Mucosa of stomach (tissue), 1 donor: ENCODE data around the gene MAN2A1.

ENCODE experiments used
- H3K27me3 ChIP-seq: one replicate; pipeline ENCODE4 v1.7.0; 2013; ENCODE audit warnings: mild to moderate bottlenecking, low read length; ENCODE audit not compliant: control insufficient read depth, insufficient read depth
- H3K36me3 ChIP-seq: one replicate; pipeline ENCODE4 v1.7.0; 2013; ENCODE audit warnings: low read length; ENCODE audit not compliant: control insufficient read depth, insufficient read depth
- H3K4me1 ChIP-seq: one replicate; pipeline ENCODE4 v1.7.0; 2013; ENCODE audit warnings: mild to moderate bottlenecking, low read length; ENCODE audit not compliant: control insufficient read depth, insufficient read depth
- H3K4me3 ChIP-seq: one replicate; pipeline ENCODE4 v1.7.0; 2013; ENCODE audit warnings: low read length
- H3K9ac ChIP-seq: one replicate; pipeline ENCODE4 v1.7.0; 2013; ENCODE audit warnings: mild to moderate bottlenecking, low read length, moderate library complexity
- H3K9me3 ChIP-seq: one replicate; pipeline ENCODE4 v1.7.0; 2013; ENCODE audit warnings: mild to moderate bottlenecking, low read length, moderate library complexity; ENCODE audit not compliant: control insufficient read depth
- donor health status: Pancreatic carcinoma.

The MAN2A1 gene

DNA sequence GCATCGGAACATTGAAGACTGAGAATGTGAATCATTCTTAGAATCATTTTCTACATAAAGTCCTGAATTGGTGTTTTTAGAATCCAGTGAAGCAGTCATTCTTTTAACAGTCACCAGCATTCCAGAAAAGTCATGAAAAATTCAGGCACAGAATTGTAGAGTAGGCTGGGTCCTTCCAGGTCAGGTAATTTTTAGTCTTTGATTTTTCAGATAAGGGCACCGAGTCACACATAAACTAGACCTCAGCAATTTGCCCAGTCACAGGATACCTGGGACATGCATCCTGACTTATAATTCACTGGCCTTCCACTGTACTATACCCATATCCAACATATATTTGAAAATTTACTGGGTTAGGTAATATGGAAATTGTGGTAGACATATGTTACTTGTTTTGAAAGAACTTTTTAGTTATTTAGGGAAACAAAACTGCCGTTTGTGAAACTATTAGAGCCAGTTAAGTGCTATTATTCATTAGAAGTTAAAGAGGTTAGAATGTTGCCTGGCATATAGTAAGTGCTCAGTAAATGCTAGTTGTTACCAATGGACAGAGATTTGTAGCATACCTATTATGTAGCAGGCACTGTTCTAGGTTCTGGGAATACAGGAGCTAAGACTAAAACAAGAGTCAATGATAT lies 10.9 kb downstream of the MAN2A1 start:
- Histone ChIP-seq H3K4me3 (no peak overlapping the region), H3K36me3 (no peaks in the 10 kb centered on the region), H3K4me1 (peaks cover 21% of the 10 kb centered on the region)

DNA sequence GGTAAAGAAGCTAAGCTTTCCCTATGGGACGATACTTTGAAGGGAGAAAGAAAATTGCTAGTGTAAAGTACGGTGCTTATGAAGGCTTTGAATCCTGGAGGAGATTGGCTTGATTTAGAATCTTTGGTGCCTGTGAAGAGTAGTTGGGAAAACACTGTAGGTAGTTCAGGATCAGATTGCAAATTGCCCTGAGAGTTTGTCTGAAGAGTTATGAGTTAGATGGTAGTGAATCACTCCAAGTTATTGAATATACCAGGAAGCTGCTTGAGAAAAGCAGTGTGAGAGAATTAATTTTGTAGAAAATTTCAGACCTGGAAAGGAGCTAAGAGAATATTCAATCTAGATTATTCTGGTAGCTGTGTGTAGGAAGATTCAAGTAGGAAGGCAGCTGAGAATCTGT lies 11.5 kb downstream of the MAN2A1 start:
- Histone ChIP-seq H3K9ac (no peak overlapping the region), H3K4me1 (peaks cover 23% of the 10 kb centered on the region), H3K4me3 (no peak overlapping the region)

More for the DNA sequence above, 10.9 kb downstream of the MAN2A1 start:
- Histone ChIP-seq H3K9ac (no peak overlapping the region), H3K9me3 (no peaks in the 10 kb centered on the region), H3K27me3 (no peaks in the 10 kb centered on the region)

DNA sequence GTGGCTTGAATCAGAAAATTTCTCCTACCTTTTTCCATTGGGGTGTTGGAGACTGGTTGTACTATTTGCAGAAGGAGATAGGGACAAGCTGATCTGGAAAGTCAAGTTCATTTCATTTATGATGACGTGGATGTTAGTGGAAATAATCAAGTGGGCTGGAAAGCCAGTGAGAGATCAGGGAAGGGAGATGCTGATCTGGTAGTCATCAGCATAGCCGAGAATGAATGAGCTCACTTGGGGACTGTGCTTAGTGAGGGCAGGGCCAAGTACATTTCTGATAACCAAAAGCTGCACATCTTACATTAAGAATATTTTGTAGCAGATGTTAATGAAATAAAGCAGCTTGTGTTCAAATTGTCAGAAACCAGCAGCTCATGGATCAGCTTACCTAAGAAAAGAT lies 12.1 kb downstream of the MAN2A1 start:
- Histone ChIP-seq H3K4me3 (no peak overlapping the region), H3K9me3 (no peaks in the 10 kb centered on the region), H3K4me1 (peaks cover 26% of the 10 kb centered on the region), H3K36me3 (no peaks in the 10 kb centered on the region), H3K9ac (no peak overlapping the region), H3K27me3 (no peaks in the 10 kb centered on the region)

More for the DNA sequence above, 11.5 kb downstream of the MAN2A1 start:
- no peaks in the 10 kb centered on the region for H3K9me3 ChIP-seq
- no peaks in the 10 kb centered on the region for H3K27me3 ChIP-seq
- no peaks in the 10 kb centered on the region for H3K36me3 ChIP-seq

DNA sequence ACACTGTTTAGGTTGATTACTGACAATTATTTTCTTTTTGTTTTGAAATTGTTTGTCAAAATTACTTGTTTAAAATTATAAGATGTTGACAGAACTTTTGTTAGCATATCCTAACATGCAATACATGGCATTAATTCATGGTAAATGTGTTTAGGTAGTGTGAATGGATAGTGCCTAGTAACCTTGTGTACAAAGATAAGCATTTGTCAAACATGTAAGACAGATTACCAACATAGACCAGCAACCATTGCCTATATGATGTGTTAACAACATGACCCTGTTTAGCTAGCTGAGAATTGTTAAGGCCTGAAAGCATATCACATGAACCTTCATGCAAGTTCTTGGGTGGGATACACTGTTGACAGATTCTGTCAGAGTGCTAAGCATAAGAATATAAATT lies 13.4 kb downstream of the MAN2A1 start:
- H3K4me1 ChIP-seq, result peaks cover 29% of the 10 kb centered on the region
- H3K27me3 ChIP-seq, result no peaks in the 10 kb centered on the region
- no peak overlapping the region for H3K9ac ChIP-seq

DNA sequence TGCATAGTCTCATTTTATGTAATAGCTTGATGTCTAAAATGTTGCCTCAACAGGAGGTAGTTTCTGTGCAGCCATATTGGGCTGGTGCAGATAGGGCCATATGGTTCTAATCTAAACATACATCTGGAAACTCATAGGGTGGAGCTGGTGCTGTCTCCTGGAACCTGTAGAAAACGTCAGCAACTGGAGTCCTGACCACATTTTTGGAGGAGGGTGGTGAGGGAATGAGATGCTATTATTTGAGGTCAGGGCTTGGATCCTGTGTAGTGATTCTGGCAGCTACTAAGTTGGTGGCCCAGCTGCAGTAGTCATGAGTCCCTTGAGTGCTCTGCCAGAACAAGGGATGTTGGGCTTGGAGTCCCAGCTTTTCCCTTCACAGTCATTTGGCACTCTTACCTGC lies 14.1 kb downstream of the MAN2A1 start:
- H3K27me3 ChIP-seq, result no peaks in the 10 kb centered on the region
- no peaks in the 10 kb centered on the region for H3K9me3 ChIP-seq
- no peak overlapping the region for H3K4me3 ChIP-seq
- no peak overlapping the region for H3K9ac ChIP-seq
- H3K4me1 ChIP-seq, result peaks cover 36% of the 10 kb centered on the region
- no peaks in the 10 kb centered on the region for H3K36me3 ChIP-seq

More for the DNA sequence above, 13.4 kb downstream of the MAN2A1 start:
- H3K4me3 ChIP-seq, result no peak overlapping the region
- H3K36me3 ChIP-seq, result no peaks in the 10 kb centered on the region
- no peaks in the 10 kb centered on the region for H3K9me3 ChIP-seq

DNA sequence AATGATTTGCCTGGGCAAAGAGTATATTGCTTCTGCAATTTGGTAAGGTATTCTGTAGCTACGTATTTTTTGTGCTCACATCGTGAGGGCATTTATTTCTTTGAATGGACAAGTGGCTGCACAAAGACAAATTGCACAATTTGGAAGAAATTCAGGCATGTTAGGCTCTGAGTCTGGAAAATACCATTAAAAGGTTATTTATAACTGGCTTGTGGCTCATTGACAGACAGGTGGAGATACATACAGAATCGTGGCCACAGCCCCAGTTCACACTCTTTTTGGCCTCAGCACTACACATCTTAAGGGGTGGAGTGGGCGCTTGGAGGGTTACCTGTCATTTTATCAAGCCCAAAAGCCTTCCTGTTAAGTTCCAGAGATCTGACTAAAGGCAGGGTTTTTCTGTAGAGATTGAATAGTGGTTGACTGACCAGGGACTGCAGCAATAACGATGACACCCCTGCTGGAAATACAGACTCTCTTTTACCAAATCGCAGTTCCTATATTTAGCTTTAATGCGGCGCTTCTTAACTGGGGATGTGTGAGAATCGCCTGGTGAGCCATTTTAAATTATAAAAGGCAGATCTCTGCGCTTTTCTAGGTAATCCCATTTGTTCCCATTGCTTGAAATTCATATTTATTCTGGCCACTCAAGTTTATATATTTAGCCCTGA lies 14.7 kb downstream of the MAN2A1 start:
- peaks cover 42% of the 10 kb centered on the region for H3K4me1 ChIP-seq
- no peak overlapping the region for H3K9ac ChIP-seq
- H3K4me3 ChIP-seq, result no peak overlapping the region

DNA sequence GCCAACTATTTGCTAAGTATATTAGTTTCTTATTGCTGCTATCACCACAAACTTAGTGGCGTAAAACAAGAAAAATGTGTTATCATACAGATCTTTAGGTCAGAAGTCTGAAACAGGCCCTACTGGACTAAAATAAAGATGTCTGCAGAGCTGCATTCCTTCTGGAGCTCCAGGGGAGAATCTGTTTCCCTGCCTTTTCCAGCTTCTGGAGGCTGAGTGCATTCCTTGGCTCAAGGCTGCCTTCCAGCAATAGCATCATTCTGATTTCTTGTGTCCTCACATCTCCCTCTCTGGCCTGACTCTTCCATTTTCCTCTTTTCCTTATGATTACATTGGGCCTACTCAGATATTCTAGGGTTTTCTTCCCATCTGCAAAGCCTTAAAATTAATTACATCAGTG lies 15.9 kb downstream of the MAN2A1 start:
- H3K36me3 ChIP-seq, result no peaks in the 10 kb centered on the region
- H3K4me3 ChIP-seq, result no peak overlapping the region
- no peaks in the 10 kb centered on the region for H3K27me3 ChIP-seq
- H3K4me1 ChIP-seq, result peaks cover 49% of the 10 kb centered on the region
- H3K9ac ChIP-seq, result no peak overlapping the region
- no peaks in the 10 kb centered on the region for H3K9me3 ChIP-seq

More for the DNA sequence above, 14.7 kb downstream of the MAN2A1 start:
- Histone ChIP-seq H3K27me3 (no peaks in the 10 kb centered on the region), H3K9me3 (no peaks in the 10 kb centered on the region), H3K36me3 (no peaks in the 10 kb centered on the region)

DNA sequence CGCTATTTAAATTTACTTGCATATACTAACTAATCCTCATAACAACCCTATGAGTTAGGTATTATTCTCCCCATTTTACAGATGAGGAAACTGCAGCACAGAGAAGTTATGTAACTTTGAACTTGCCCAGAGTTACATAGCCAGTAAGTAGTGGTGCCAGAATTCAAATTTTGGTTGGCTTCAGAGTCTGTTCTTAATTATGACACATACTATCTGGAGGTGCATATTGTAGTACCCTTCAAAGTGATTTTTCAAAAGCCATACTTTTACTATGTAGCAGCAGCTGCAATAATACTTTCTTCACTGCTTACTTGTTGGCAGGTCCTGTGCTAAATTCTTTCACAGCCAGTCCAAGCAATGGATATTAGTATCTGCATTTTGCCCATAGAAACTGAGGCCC lies 16.4 kb downstream of the MAN2A1 start:
- Histone ChIP-seq H3K9ac (no peak overlapping the region), H3K4me1 (peaks cover 46% of the 10 kb centered on the region), H3K9me3 (no peaks in the 10 kb centered on the region)

DNA sequence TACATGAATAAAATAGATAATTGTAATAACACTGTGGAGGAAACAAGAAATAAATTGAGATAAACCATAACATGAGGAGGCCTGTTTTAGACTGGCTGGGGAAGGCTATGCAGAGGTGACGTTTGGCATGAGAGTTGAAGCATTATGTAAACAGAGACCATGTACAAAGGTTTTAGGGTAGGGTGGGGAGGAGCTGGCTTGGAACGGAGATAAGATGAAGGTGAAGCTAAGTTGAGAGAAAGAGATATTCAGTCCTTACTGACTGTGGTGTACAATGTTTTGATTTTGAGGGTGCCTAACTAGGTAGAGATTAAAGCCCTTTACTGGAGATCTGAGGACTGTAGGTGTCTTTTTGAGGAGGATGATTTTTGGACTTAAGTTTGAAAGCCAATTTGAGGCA lies 17.8 kb downstream of the MAN2A1 start:
- Histone ChIP-seq H3K9me3 (no peaks in the 10 kb centered on the region), H3K4me3 (no peak overlapping the region), H3K36me3 (no peaks in the 10 kb centered on the region), H3K4me1 (peaks cover 35% of the 10 kb centered on the region), H3K27me3 (no peaks in the 10 kb centered on the region), H3K9ac (no peak overlapping the region)

More for the DNA sequence above, 16.4 kb downstream of the MAN2A1 start:
- Histone ChIP-seq H3K4me3 (no peak overlapping the region), H3K27me3 (no peaks in the 10 kb centered on the region), H3K36me3 (no peaks in the 10 kb centered on the region)

DNA sequence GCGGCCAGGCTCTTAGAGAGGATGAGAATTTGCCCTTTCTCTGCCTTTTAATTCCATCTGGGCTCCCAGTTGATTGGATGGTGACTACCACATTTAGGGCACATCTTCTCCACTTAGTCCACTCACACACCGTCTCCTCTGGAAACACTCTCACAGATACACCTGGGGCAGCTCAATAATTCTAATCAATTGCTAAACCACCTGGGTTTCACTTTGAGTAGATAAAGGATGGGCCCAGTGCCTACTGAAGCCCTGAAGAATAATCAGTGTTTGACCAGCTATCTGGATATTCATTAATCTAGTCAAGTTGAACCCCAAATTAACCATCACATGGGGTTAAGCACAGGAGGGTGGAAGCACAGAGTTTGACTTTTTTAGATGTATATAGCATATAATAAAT lies 19.1 kb downstream of the MAN2A1 start:
- H3K4me1 ChIP-seq, result peaks cover 31% of the 10 kb centered on the region

DNA sequence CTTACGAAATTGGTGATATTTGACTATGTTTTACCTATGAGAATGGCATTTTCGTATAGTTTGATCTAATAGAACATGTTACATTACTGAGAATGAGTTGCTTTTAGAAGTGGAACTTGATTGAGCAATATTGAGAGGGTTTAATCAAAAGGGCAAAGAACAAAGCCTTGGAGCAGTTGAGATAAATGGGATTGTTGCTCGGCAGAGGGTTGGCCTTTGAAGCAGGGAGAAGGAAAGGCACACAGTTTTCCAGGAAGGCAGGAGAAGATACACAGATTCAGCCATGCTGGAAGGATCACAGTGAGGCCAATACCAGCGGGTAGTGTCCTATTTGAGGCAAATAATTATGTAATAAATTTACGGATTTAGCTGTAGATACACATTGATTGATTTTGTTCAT lies 19.5 kb downstream of the MAN2A1 start:
- Histone ChIP-seq H3K36me3 (no peaks in the 10 kb centered on the region), H3K4me1 (peaks cover 28% of the 10 kb centered on the region), H3K4me3 (no peak overlapping the region), H3K9ac (no peak overlapping the region), H3K27me3 (no peaks in the 10 kb centered on the region), H3K9me3 (no peaks in the 10 kb centered on the region)

More for the DNA sequence above, 19.1 kb downstream of the MAN2A1 start:
- Histone ChIP-seq H3K4me3 (no peak overlapping the region), H3K9ac (no peak overlapping the region), H3K9me3 (no peaks in the 10 kb centered on the region), H3K36me3 (no peaks in the 10 kb centered on the region), H3K27me3 (no peaks in the 10 kb centered on the region)

DNA sequence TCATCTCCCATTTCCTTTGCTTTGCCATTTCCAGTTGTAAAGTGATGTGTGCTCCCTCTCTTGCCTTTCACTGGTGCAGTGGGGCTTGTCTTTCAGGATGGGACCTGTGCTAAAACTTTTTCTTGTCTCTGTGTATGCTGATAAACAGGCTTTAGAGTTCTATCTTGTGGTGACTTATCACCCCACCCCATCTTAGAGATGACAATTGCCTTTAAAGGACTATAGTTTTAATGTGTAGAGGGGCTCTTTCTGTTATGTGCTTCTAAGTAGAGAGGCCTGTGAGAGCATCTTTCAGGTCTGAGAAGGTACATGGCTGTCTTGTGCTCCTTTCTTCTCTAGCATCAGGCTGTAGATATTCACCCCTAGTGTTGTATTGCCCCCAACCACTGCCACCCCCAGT lies 21.9 kb downstream of the MAN2A1 start:
- Histone ChIP-seq H3K36me3 (no peaks in the 10 kb centered on the region), H3K9ac (no peak overlapping the region), H3K27me3 (no peaks in the 10 kb centered on the region), H3K4me1 (peaks cover 23% of the 10 kb centered on the region), H3K4me3 (no peak overlapping the region), H3K9me3 (no peaks in the 10 kb centered on the region)
